HG03108 (cell line): ENCODE data around the gene MMUT.
"Not testable (repeated sequence)": the region's sequence is repeated elsewhere in the genome, so short reads cannot be mapped to it uniquely, and the experiment has no call there.

ENCODE experiments used
- ATAC-seq: cut with Tn5 transposase; IDR thresholded peaks from one replicate; pipeline ENCODE4 v1.9.1; 2021; ENCODE audit warnings: moderate library complexity; ENCODE audit not compliant: unreplicated experiment

MMUT gene

DNA sequence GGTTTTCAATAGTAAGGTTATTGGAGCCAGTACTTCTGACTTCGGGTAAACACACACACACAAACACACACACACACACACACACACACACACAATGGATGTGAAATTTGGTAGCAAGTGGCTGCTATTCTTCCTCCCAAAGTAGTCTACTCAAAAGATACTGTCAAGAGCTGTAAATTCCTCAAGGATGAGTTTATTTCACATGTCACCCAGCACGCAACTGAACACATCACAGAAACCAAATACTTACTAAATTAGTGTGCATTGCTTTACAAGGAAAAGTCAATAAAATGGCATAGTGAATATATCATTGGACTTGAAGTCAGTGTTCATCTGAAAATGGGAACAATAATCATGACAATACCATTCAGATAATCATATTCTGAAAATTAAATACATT, 32.9 kb downstream of the MMUT start:
- ATAC-seq, result no peak

DNA sequence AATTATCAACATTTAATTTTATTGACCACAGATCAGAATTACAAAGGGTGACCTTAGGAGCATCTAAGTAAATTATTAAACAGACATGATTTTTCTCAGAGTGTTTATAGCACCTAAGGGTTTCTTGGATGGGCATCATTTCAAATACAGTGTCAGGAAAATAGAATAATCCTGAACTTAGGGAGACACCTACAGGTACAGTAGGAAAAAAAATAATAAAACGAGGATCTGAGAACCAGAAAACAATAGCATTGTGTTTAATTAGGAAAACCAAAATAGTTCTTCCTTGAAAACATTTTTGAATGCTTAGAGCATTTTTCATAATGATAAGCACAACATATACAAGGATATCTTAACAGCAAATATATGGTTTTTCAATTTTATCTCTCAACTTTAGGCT, 39.2 kb downstream of the MMUT start:
- no peak for ATAC-seq

DNA sequence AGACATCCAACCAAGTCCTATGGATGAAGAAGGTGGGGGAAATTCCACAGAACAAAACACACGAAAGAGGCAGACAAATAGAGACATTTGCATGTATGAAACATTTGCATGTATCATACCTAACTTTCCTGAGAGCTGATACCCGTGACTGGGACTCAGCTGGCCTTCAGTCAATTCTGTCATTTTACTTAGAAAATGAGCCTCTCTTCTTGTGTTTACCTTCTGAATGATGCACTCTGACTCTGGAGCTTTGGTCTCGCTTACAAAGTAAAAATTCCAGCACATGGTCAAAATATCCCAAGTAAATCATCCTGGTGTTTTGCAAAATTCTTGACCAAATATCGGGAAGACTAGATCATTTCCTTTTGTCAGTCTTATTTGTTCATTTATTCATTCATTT, 46.9 kb downstream of the MMUT start:
- ATAC-seq, result no peak

DNA sequence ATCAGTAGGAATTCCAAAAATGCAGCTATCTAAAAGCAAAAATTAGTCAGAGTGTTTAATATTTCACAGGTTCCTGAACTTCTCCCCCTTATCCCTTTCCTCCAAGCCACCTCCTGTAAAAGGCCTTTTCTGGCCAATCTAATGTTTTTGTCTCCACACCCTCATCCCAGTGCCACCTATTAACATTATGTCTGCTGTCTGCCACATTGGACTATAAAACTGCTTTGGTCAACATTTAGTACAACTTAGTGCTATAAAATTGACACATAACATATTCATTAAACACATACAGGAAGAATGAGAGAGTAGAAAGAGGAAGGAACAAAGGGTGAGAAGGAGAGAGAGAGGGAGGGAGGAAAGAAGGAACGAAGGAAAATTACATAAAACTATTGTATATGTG, 47.7 kb downstream of the MMUT start:
- ATAC-seq, result no peak

DNA sequence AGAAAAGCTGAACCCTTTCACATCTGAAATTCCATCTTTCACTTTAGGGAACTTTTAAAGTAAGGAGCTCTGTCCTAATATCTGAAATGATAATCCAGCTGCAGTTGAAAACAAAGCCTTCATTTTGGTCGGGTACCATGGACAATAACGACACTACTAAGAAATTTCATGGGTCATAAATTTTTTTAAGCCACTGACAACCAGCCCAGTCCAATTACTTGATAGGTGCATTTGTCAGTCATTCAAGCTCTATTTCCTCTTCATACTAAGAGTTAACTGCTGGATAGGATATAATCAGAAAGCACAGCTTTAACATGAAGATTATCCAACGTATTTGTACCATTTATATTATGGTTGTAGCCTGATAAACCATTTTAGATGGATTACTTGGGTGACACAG, 52.5 kb downstream of the MMUT start:
- no peak for ATAC-seq

DNA sequence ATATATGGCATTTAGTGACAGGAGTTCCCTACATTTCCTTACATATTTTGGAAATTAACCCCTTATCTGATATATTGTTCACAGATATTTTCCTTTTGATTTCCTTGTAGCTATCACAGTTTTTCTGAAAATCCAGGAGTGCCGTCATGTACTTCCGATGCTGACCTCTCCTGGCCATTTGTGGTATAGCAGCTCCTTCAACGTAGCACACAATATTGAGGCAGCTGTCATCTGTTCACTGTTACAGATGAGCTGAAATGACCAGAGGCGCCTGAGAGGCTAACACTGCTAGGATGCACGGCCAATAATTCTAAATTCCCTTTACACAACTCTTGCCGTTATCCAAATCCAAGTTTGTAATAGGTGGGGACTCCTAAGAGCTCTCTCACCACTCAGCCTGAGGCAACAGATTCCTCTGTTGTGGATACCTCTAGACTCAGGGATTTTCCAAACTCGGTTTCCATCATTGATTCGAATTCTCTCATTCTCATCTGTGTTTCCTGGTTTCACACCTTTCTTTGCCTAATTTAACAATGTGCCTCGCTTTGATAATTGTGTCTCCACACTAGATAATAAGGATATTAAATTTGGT, 53.0 kb downstream of the MMUT start:
- peak; percentile 90 for ATAC-seq

DNA sequence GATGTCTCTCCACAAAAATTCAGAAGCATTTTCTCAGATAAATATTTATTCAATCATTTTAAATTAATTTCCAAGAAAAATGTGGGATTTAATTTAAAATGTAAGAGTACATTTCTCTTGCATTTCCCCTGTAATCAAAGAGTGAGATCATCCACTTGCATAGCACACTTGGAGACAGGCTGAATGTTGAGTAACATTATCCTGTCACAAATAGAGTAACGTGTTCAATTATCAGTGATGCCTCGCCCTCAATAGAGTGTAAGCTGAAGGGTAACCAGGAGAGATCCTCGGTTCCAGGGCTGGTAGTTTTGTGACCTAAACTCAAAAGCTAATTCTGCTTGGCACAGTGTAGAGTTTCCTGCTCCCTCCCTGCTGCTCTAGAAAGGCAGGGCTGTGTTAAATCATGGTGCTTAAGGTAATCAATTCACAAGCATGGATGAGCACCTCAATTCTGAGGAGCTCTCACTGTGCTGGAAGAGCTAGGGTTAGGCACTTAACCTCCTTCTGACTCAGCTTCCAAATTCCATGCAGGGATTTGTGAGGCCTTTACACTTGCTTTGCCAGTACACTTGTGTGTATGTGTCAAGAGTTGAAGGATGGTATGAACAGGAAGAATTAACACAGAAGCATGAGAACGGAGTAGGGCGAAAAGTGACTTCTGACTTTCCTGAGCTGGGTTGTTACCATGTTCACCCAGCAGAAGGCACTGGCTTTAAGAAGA, 56.6 kb downstream of the MMUT start:
- ATAC-seq, result no peak

DNA sequence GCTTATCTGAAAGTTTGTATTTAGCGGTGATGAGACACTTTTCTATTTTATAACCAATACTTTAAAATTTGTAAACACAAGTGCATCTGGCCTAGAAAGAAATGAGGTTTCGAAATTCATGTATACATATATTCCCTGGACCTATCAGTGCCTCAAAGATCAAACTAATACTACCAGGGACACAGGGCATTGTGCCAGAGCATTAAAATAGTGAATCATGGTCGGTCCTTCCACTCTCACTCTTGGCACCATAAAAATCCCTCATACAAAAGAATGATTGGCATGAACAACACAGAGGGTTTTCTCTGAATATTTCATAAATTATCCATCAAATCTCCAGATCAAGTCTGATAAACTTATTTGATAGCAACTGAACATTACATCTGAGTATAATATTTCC, 62.0 kb downstream of the MMUT start:
- ATAC-seq, result no peak

DNA sequence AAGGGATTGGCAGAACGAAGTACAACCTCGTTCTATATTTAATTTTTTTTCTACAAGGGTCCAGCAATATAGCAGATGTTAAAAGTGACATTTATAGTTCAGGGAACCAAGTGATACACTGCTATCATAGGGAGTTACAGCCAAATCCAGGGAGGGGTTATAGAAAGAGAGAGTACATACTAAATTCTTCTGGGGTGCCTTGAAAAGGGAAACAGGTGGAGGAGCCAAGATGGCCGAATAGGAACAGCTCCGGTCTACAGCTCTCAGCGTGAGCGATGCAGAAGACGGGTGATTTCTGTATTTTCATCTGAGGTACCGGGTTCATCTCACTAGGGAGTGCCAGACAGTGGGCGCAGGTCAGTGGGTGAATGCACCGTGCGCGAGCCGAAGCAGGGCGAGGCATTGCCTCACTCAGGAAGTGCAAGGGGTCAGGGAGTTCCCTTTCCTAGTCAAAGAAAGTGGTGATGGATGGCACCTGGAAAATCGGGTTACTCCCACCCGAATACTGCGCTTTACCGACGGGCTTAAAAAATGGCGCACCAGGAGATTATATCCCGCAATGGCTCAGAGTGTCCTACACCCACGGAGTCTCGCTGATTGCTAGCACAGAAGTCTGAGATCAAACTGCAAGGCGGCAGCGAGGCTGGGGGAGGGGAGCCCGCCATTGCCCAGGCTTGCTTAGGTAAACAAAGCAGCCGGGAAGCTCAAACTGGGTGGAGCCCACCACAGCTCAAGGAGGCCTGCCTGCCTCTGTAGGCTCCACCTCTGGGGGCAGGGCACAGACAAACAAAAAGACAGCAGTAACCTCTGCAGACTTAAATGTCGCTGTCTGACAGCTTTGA, 76.2 kb downstream of the MMUT start:
- ATAC-seq, result not testable (repeated sequence)

DNA sequence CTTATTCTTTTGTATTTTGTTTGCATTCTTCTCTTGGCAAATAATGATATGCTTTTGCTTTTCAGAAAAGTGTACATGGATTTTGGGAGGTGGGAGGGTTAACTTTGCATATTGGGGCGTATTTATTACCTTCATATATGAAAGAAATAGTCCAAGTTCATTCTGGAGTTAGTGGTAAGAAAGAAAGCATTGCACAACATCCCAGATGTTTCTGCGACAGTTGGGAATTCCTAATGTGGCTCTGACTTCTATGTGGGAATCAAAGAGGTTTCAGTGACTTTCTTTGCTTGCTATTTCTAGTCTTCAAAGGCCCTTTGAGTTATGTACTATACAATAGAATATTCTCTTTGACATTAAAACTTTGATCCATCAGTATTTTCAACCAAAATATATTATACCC, 78.1 kb downstream of the MMUT start:
- no peak for ATAC-seq
